Cardiac muscle cell (in vitro differentiated cells and primary cell): ENCODE data around the gene CENPP. TPM values are rescaled to one million over a fixed set of nuclear protein-coding genes. Genes with fewer than 3 reads are reported as not detected.

Experiments used
- DNase-seq, 2 donors: peaks; one replicate each; pipeline versions ENCODE4 v3.0.0 to v3.0.0-alpha.2; 2010 to 2017; ENCODE audit warnings: low read depth in 1 of 2, low spot score in 1 of 2
- H3K27ac ChIP-seq: fragments of 200-600 bp; sonication (generic); 2 replicates; pipeline ENCODE4 v1.5.1; 2016
- H3K27me3 ChIP-seq: fragments of 200-600 bp; sonication (generic); 2 replicates; pipeline ENCODE4 v1.6.0; 2016; ENCODE audit warnings: control low read depth
- H3K36me3 ChIP-seq: fragments of 200-600 bp; sonication (generic); 2 replicates; pipeline ENCODE4 v1.5.1; 2016; ENCODE audit warnings: control low read depth
- H3K4me1 ChIP-seq: fragments of 200-600 bp; sonication (generic); 2 replicates; pipeline ENCODE4 v1.8.1; 2017; ENCODE audit warnings: low read depth, mild to moderate bottlenecking, mixed run types
- H3K4me3 ChIP-seq: fragments of 200-600 bp; sonication (generic); 2 replicates; pipeline ENCODE4 v1.5.1; 2016; ENCODE audit warnings: mild to moderate bottlenecking
- H3K9me3 ChIP-seq: fragments of 200-600 bp; sonication (generic); 2 replicates; pipeline ENCODE4 v1.5.1; 2017; ENCODE audit warnings: low read depth, mild to moderate bottlenecking, control low read depth
- CTCF ChIP-seq: IDR thresholded peaks from 2 replicates; pipeline ENCODE4 v1.5.1; 2012; ENCODE audit warnings: low read depth, mild to moderate bottlenecking, low read length
- polyA plus RNA-seq: library from polyadenylated mRNA; unstranded; fragments of >200 nt; fragmentation: Nextera tagmentation; extraction: Ambion mirVana; gene quantifications from 2 replicates; pipeline ENCODE4 v1.2.1, GENCODE V29; 2016
- total RNA-seq: library from RNA; depleted of rRNA; stranded (reverse); fragments of >200 nt; gene quantifications from 2 replicates; pipeline ENCODE4 v1.2.3, GENCODE V29; 2016

CENPP gene
- total and polyA plus RNA-seq, 2 experiments from 2014 or later, result 1.6 to 5.0 TPM

- TF ChIP-seq CTCF, result no peak
- no peaks in the 10 kb centered on the region for H3K36me3 ChIP-seq
- DNase-seq, result no peak
- H3K27ac ChIP-seq, result no peak overlapping the region
- H3K4me3 ChIP-seq, result no peak overlapping the region
- peaks cover 11% of the 10 kb centered on the region for H3K4me1 ChIP-seq
- no peaks in the 10 kb centered on the region for H3K27me3 ChIP-seq
- no peaks in the 10 kb centered on the region for H3K9me3 ChIP-seq
Observed at GRCh38 chr9:92467041-92467440, 141.3 kb downstream of the CENPP start.

GRCh38 chr9:92467511-92467910, 141.8 kb downstream of the CENPP start:
- Histone ChIP-seq H3K9me3 (no peaks in the 10 kb centered on the region), H3K27ac (no peak overlapping the region), H3K36me3 (no peaks in the 10 kb centered on the region), H3K4me3 (no peak overlapping the region), H3K4me1 (peaks cover 11% of the 10 kb centered on the region), H3K27me3 (no peaks in the 10 kb centered on the region)
- TF ChIP-seq CTCF, result no peak
- DNase-seq, result no peak

GRCh38 chr9:92468206-92468605, 142.5 kb downstream of the CENPP start:
- no peak overlapping the region for H3K27ac ChIP-seq
- H3K9me3 ChIP-seq, result no peaks in the 10 kb centered on the region
- H3K36me3 ChIP-seq, result no peaks in the 10 kb centered on the region
- DNase-seq, result no peak
- no peak overlapping the region for H3K4me3 ChIP-seq
- H3K4me1 ChIP-seq, result peaks cover 11% of the 10 kb centered on the region
- no peak for TF ChIP-seq CTCF
- no peaks in the 10 kb centered on the region for H3K27me3 ChIP-seq

- Histone ChIP-seq H3K27ac (no peak overlapping the region), H3K9me3 (no peaks in the 10 kb centered on the region), H3K4me1 (no peaks in the 10 kb centered on the region), H3K27me3 (no peaks in the 10 kb centered on the region), H3K36me3 (no peaks in the 10 kb centered on the region), H3K4me3 (no peak overlapping the region)
- no peak for TF ChIP-seq CTCF
- no peak for DNase-seq
Observed at GRCh38 chr9:92474587-92474986, 148.8 kb downstream of the CENPP start.

GRCh38 chr9:92476962-92477361, 151.2 kb downstream of the CENPP start:
- no peaks in the 10 kb centered on the region for H3K9me3 ChIP-seq
- TF ChIP-seq CTCF, result no peak
- H3K36me3 ChIP-seq, result no peaks in the 10 kb centered on the region
- H3K27me3 ChIP-seq, result no peaks in the 10 kb centered on the region
- H3K4me3 ChIP-seq, result no peak overlapping the region
- H3K4me1 ChIP-seq, result peaks cover 8% of the 10 kb centered on the region
- H3K27ac ChIP-seq, result no peak overlapping the region
- DNase-seq, result no peak

- TF ChIP-seq CTCF, result no peak
- H3K4me3 ChIP-seq, result no peak overlapping the region
- no peaks in the 10 kb centered on the region for H3K9me3 ChIP-seq
- peaks cover 8% of the 10 kb centered on the region for H3K4me1 ChIP-seq
- no peak for DNase-seq
- no peaks in the 10 kb centered on the region for H3K36me3 ChIP-seq
- H3K27ac ChIP-seq, result no peak overlapping the region
- H3K27me3 ChIP-seq, result no peaks in the 10 kb centered on the region
Observed at GRCh38 chr9:92478783-92479182, 153.0 kb downstream of the CENPP start.
